Muscle layer of colon (tissue), 2 donors: Measurements from ENCODE around the gene FRAS1.

Experiments used
- H3K27ac ChIP-seq: one replicate; pipeline ENCODE4 v1.7.0; 2013; ENCODE audit warnings: low read depth, mild to moderate bottlenecking, low read length, moderate library complexity
- H3K27me3 ChIP-seq, 2 donors: one replicate each; pipeline ENCODE4 v1.7.0; 2013; ENCODE audit warnings: low read length in 2 of 2, mild to moderate bottlenecking in 2 of 2; ENCODE audit not compliant: insufficient read depth in 2 of 2, control insufficient read depth in 1 of 2
- H3K36me3 ChIP-seq: one replicate; pipeline ENCODE4 v1.7.0; 2013; ENCODE audit warnings: mild to moderate bottlenecking, low read length; ENCODE audit not compliant: insufficient read depth
- H3K4me1 ChIP-seq: one replicate; pipeline ENCODE4 v1.7.0; 2013; ENCODE audit warnings: mild to moderate bottlenecking, low read length; ENCODE audit not compliant: insufficient read depth
- H3K4me3 ChIP-seq, 2 donors: one replicate each; pipeline ENCODE4 v1.7.0; 2013; ENCODE audit warnings: low read length in 2 of 2, low read depth in 1 of 2, mild to moderate bottlenecking in 1 of 2, moderate library complexity in 1 of 2
- H3K9ac ChIP-seq: one replicate; pipeline ENCODE4 v1.7.0; 2013; ENCODE audit warnings: low read length
- H3K9me3 ChIP-seq: one replicate; pipeline ENCODE4 v1.7.0; 2013; ENCODE audit warnings: mild to moderate bottlenecking, low read length
- donor health status: abdominal sarcoma.
- donor health status: Adenocarcinoma of cecum.

FRAS1 gene

GRCh38 chr4:78362310-78362709 lies 305.2 kb downstream of the FRAS1 start:
- Histone ChIP-seq H3K4me1 (no peaks in the 10 kb centered on the region), H3K9me3 (no peaks in the 10 kb centered on the region), H3K4me3 (no peak overlapping the region), H3K36me3 (no peaks in the 10 kb centered on the region), H3K9ac (no peak overlapping the region), H3K27me3 (no peaks in the 10 kb centered on the region), H3K27ac (no peak overlapping the region)

- no peaks in the 10 kb centered on the region for H3K36me3 ChIP-seq
- H3K27me3 ChIP-seq, result no peaks in the 10 kb centered on the region
- H3K4me1 ChIP-seq, result no peaks in the 10 kb centered on the region
- H3K4me3 ChIP-seq, result no peak overlapping the region
- H3K9me3 ChIP-seq, result no peaks in the 10 kb centered on the region
- H3K27ac ChIP-seq, result no peak overlapping the region
- no peak overlapping the region for H3K9ac ChIP-seq
These were observed 306.0 kb downstream of the FRAS1 start for GRCh38 chr4:78363031-78363570.

GRCh38 chr4:78369679-78370078 lies 312.6 kb downstream of the FRAS1 start:
- no peak overlapping the region for H3K9ac ChIP-seq

GRCh38 chr4:78370631-78371372 lies 313.7 kb downstream of the FRAS1 start:
- Histone ChIP-seq H3K36me3 (no peaks in the 10 kb centered on the region), H3K27ac (no peak overlapping the region), H3K4me1 (no peaks in the 10 kb centered on the region), H3K4me3 (no peak overlapping the region), H3K9ac (no peak overlapping the region), H3K27me3 (no peaks in the 10 kb centered on the region), H3K9me3 (no peaks in the 10 kb centered on the region)

More at GRCh38 chr4:78369679-78370078, 312.6 kb downstream of the FRAS1 start:
- no peaks in the 10 kb centered on the region for H3K9me3 ChIP-seq
- no peak overlapping the region for H3K27ac ChIP-seq
- no peaks in the 10 kb centered on the region for H3K27me3 ChIP-seq
- no peak overlapping the region for H3K4me3 ChIP-seq
- H3K4me1 ChIP-seq, result no peaks in the 10 kb centered on the region
- no peaks in the 10 kb centered on the region for H3K36me3 ChIP-seq

- no peaks in the 10 kb centered on the region for H3K27me3 ChIP-seq
- H3K4me3 ChIP-seq, result no peak overlapping the region
- no peak overlapping the region for H3K9ac ChIP-seq
- H3K9me3 ChIP-seq, result no peaks in the 10 kb centered on the region
- H3K4me1 ChIP-seq, result no peaks in the 10 kb centered on the region
- no peak overlapping the region for H3K27ac ChIP-seq
- H3K36me3 ChIP-seq, result no peaks in the 10 kb centered on the region
These were observed 315.3 kb downstream of the FRAS1 start for GRCh38 chr4:78372355-78372988.

- H3K9me3 ChIP-seq, result no peaks in the 10 kb centered on the region
- H3K27ac ChIP-seq, result no peak overlapping the region
- H3K9ac ChIP-seq, result no peak overlapping the region
- no peaks in the 10 kb centered on the region for H3K36me3 ChIP-seq
- H3K4me1 ChIP-seq, result no peaks in the 10 kb centered on the region
- no peaks in the 10 kb centered on the region for H3K27me3 ChIP-seq
- no peak overlapping the region for H3K4me3 ChIP-seq
These were observed 320.4 kb downstream of the FRAS1 start for GRCh38 chr4:78377555-78377954.

GRCh38 chr4:78379040-78379439 lies 321.9 kb downstream of the FRAS1 start:
- no peaks in the 10 kb centered on the region for H3K27me3 ChIP-seq
- H3K9me3 ChIP-seq, result no peaks in the 10 kb centered on the region
- no peaks in the 10 kb centered on the region for H3K4me1 ChIP-seq
- no peak overlapping the region for H3K27ac ChIP-seq
- no peak overlapping the region for H3K4me3 ChIP-seq
- H3K9ac ChIP-seq, result no peak overlapping the region
- H3K36me3 ChIP-seq, result no peaks in the 10 kb centered on the region

- no peak overlapping the region for H3K4me3 ChIP-seq
- no peaks in the 10 kb centered on the region for H3K4me1 ChIP-seq
- no peaks in the 10 kb centered on the region for H3K9me3 ChIP-seq
- H3K27ac ChIP-seq, result no peak overlapping the region
- no peaks in the 10 kb centered on the region for H3K36me3 ChIP-seq
- no peak overlapping the region for H3K9ac ChIP-seq
- no peaks in the 10 kb centered on the region for H3K27me3 ChIP-seq
These were observed 323.0 kb downstream of the FRAS1 start for GRCh38 chr4:78379991-78380729.

- no peaks in the 10 kb centered on the region for H3K4me1 ChIP-seq
- H3K27me3 ChIP-seq, result no peaks in the 10 kb centered on the region
- no peak overlapping the region for H3K4me3 ChIP-seq
- no peak overlapping the region for H3K9ac ChIP-seq
- no peaks in the 10 kb centered on the region for H3K9me3 ChIP-seq
- no peak overlapping the region for H3K27ac ChIP-seq
- no peaks in the 10 kb centered on the region for H3K36me3 ChIP-seq
These were observed 329.6 kb downstream of the FRAS1 start for GRCh38 chr4:78386679-78387078.

- Histone ChIP-seq H3K36me3 (no peaks in the 10 kb centered on the region), H3K9me3 (no peaks in the 10 kb centered on the region), H3K9ac (no peak overlapping the region), H3K27ac (no peak overlapping the region), H3K4me1 (no peaks in the 10 kb centered on the region), H3K27me3 (no peaks in the 10 kb centered on the region), H3K4me3 (no peak overlapping the region)
These were observed 338.5 kb downstream of the FRAS1 start for GRCh38 chr4:78395642-78396041.

- Histone ChIP-seq H3K4me1 (no peaks in the 10 kb centered on the region), H3K36me3 (no peaks in the 10 kb centered on the region), H3K9me3 (no peaks in the 10 kb centered on the region), H3K27me3 (no peaks in the 10 kb centered on the region), H3K9ac (no peak overlapping the region), H3K4me3 (no peak overlapping the region), H3K27ac (no peak overlapping the region)
These were observed 339.6 kb downstream of the FRAS1 start for GRCh38 chr4:78396613-78397291.
